ENCODE data around the gene SERTAD2. TPM values are rescaled to one million over a fixed set of nuclear protein-coding genes. Genes with fewer than 3 reads are reported as not detected.

SERTAD2 gene
- total RNA-seq, 4 donors from 2014 or later = 13.7 to 17.3 (median 16.6) TPM

DNA sequence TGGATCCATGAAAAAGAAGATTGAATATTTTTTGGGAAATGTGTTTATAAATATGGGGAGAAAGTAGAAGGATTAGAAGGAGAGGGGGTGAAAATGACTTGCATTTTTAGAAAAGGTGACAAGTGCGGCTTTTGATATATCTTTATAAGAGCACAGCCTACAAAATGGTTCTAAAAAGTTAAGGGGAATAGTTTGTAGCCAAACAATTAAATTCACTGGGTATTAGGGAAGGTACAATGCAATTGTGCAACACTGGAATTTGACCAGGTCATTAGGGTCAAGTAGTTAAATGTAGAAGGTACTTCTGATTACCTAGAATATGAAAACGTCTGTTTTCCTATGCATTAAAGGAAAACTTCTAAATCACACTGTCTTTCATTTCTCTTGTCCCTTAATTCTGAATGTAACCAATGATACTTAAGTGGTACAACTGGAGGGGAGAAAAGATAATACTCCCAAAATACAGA, 44.5 kb upstream of the SERTAD2 start:
- no peak for TF ChIP-seq POLR2A (IDR thresholded peaks at IDR 0.05)
- TF ChIP-seq, protein P1, sequence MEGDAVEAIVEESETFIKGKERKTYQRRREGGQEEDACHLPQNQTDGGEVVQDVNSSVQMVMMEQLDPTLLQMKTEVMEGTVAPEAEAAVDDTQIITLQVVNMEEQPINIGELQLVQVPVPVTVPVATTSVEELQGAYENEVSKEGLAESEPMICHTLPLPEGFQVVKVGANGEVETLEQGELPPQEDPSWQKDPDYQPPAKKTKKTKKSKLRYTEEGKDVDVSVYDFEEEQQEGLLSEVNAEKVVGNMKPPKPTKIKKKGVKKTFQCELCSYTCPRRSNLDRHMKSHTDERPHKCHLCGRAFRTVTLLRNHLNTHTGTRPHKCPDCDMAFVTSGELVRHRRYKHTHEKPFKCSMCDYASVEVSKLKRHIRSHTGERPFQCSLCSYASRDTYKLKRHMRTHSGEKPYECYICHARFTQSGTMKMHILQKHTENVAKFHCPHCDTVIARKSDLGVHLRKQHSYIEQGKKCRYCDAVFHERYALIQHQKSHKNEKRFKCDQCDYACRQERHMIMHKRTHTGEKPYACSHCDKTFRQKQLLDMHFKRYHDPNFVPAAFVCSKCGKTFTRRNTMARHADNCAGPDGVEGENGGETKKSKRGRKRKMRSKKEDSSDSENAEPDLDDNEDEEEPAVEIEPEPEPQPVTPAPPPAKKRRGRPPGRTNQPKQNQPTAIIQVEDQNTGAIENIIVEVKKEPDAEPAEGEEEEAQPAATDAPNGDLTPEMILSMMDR (IDR thresholded peaks at IDR 0.05) = no peak
- intact Hi-C loops (cut with DNase I) = no loop called here
- Histone ChIP-seq H3K4me3 (replicated peaks in 1 of 3) (no peak overlapping the region), H3K9me3 (no peaks in the 10 kb centered on the region), H3K36me3 (no peaks in the 10 kb centered on the region), H3K27me3 (no peaks in the 10 kb centered on the region), H3K27ac (no peak overlapping the region), H3K4me1 (peaks cover 0 to 10% of the 10 kb centered on the region in 2 donors)
- WGBS, 2 donors = 81 to 82% methylated on average over 2 of the region's 2 CpGs
- DNase-seq = no peak

GRCh38 chr2:64697297-64698176, 43.8 kb upstream of the SERTAD2 start:
- peaks cover 0 to 10% of the 10 kb centered on the region in 2 donors for H3K4me1 ChIP-seq
- H3K27ac ChIP-seq = no peak overlapping the region
- H3K4me3 ChIP-seq (replicated peaks in 1 of 3) = no peak overlapping the region
- 92 to 95% methylated on average over 6 of the region's 6 CpGs for WGBS, 2 donors
- no peaks in the 10 kb centered on the region for H3K36me3 ChIP-seq
- no peaks in the 10 kb centered on the region for H3K9me3 ChIP-seq
- DNase-seq = no peak
- intact Hi-C loops (cut with DNase I) = no loop called here
- H3K27me3 ChIP-seq = no peaks in the 10 kb centered on the region
- TF ChIP-seq, protein P1 (IDR thresholded peaks at IDR 0.05) = no peak
- no peak for TF ChIP-seq POLR2A (IDR thresholded peaks at IDR 0.05)

- WGBS, 2 donors = 87 to 96% methylated on average over 1 of the region's 1 CpG
- H3K27me3 ChIP-seq = no peaks in the 10 kb centered on the region
- H3K36me3 ChIP-seq = no peaks in the 10 kb centered on the region
- no peak overlapping the region for H3K4me3 ChIP-seq (replicated peaks in 1 of 3)
- TF ChIP-seq, protein P1 (IDR thresholded peaks at IDR 0.05) = no peak
- no peak for TF ChIP-seq POLR2A (IDR thresholded peaks at IDR 0.05)
- H3K9me3 ChIP-seq = no peaks in the 10 kb centered on the region
- no peak overlapping the region for H3K27ac ChIP-seq
- DNase-seq = no peak
- H3K4me1 ChIP-seq = peaks cover 0 to 10% of the 10 kb centered on the region in 2 donors
- intact Hi-C loops (cut with DNase I) = no loop called here
Observed at GRCh38 chr2:64696636-64697035, 42.9 kb upstream of the SERTAD2 start.

- intact Hi-C loops (cut with DNase I) = no loop called here
- 16 to 33% methylated on average over 1 of the region's 1 CpG for WGBS, 2 donors
- no peaks in the 10 kb centered on the region for H3K27me3 ChIP-seq
- no peaks in the 10 kb centered on the region for H3K36me3 ChIP-seq
- no peak overlapping the region for H3K4me3 ChIP-seq (replicated peaks in 1 of 3)
- peaks cover 0 to 10% of the 10 kb centered on the region in 2 donors for H3K4me1 ChIP-seq
- no peak for TF ChIP-seq POLR2A (IDR thresholded peaks at IDR 0.05)
- TF ChIP-seq, protein P1 (IDR thresholded peaks at IDR 0.05) = no peak
- no peak for DNase-seq
- H3K9me3 ChIP-seq = no peaks in the 10 kb centered on the region
- H3K27ac ChIP-seq = no peak overlapping the region
Observed at GRCh38 chr2:64695721-64696261, 42.1 kb upstream of the SERTAD2 start.

DNA sequence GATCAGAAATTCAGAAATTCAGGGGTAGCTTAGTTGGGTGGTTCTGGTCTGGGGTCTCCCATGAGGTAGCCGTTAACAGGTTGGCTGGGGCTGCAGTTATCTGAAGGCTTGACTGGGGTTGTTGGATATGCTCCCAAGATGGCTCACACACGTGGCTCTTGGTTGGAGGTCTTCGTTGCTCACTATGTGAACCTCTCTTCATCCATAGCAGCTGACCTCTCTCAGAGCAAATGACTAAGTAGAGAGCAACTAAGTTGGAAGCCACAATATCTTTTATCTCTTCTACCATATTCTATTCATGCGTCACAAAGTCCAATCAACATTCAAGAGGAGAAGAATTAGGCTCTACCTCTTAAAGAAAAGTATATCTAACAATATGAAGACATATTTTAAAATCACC, 38.7 kb upstream of the SERTAD2 start:
- no peaks in the 10 kb centered on the region for H3K9me3 ChIP-seq
- H3K4me1 ChIP-seq = peaks cover 0 to 14% of the 10 kb centered on the region in 2 donors
- H3K36me3 ChIP-seq = no peaks in the 10 kb centered on the region
- DNase-seq = no peak
- WGBS, 2 donors = 67 to 69% methylated on average over 4 of the region's 4 CpGs
- intact Hi-C loops (cut with DNase I) = no loop called here
- H3K27ac ChIP-seq = no peak overlapping the region
- no peaks in the 10 kb centered on the region for H3K27me3 ChIP-seq
- H3K4me3 ChIP-seq (replicated peaks in 1 of 3) = no peak overlapping the region
- no peak for TF ChIP-seq POLR2A (IDR thresholded peaks at IDR 0.05)
- TF ChIP-seq, protein P1 (IDR thresholded peaks at IDR 0.05) = no peak

Data from thyroid gland (tissue), 4 donors.